ENCODE results near the gene LPP. TPM values are rescaled to one million over a fixed set of nuclear protein-coding genes. Genes with fewer than 3 reads are reported as not detected.
"Not testable (repeated sequence)": the region's sequence is repeated elsewhere in the genome, so short reads cannot be mapped to it uniquely, and the experiment has no call there.

LPP gene
- total and polyA plus RNA-seq, 2 donors from 2014 or later = 6.7 to 233 TPM

DNA sequence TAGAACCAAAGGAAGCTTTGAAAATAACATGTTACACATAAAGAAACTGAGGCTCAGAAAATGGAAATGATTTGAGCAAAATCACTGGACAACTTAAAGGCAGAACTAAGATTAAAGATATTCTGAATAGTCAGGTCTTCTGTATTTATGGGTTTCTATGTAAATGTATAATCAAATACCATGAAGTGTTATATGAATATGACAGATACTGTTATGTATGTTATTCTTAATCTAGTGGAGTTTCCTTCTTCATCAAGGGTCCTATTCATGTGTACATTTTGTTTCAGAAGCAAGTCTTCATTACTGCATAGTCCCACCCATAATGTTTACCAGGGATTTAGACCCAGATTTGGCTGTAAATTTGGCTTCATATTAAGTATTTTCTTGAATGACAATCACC lies 547.0 kb downstream of the LPP start:
- H3K9me3 ChIP-seq (ENCODE audit: control insufficient read depth in 2 of 3, insufficient read depth in 1 of 3, low read length in 3 of 3) = no peaks in the 10 kb centered on the region
- H3K27me3 ChIP-seq (ENCODE audit: control insufficient read depth, insufficient read depth, low read length) = no peaks in the 10 kb centered on the region
- no peaks in the 10 kb centered on the region for H3K4me1 ChIP-seq (ENCODE audit: control insufficient read depth in 2 of 3, insufficient read depth in 2 of 3, low read depth in 1 of 3, low read length in 3 of 3)
- no peak overlapping the region for H3K27ac ChIP-seq (ENCODE audit: low read depth in 2 of 2, low read length in 2 of 2)
- TF ChIP-seq, protein P1, sequence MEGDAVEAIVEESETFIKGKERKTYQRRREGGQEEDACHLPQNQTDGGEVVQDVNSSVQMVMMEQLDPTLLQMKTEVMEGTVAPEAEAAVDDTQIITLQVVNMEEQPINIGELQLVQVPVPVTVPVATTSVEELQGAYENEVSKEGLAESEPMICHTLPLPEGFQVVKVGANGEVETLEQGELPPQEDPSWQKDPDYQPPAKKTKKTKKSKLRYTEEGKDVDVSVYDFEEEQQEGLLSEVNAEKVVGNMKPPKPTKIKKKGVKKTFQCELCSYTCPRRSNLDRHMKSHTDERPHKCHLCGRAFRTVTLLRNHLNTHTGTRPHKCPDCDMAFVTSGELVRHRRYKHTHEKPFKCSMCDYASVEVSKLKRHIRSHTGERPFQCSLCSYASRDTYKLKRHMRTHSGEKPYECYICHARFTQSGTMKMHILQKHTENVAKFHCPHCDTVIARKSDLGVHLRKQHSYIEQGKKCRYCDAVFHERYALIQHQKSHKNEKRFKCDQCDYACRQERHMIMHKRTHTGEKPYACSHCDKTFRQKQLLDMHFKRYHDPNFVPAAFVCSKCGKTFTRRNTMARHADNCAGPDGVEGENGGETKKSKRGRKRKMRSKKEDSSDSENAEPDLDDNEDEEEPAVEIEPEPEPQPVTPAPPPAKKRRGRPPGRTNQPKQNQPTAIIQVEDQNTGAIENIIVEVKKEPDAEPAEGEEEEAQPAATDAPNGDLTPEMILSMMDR (IDR thresholded peaks at IDR 0.05; ENCODE audit: borderline replicate concordance, extremely low read depth, insufficient read depth) = no peak
- DNase-seq = no peak
- H3K4me3 ChIP-seq (ENCODE audit: low read length in 3 of 3) = no peak overlapping the region
- intact Hi-C loops (cut with DNase I) = no loop called here
- no peaks in the 10 kb centered on the region for H3K36me3 ChIP-seq (ENCODE audit: control insufficient read depth in 2 of 3, insufficient read depth in 3 of 3, low read length in 3 of 3)
- H3K9ac ChIP-seq (ENCODE audit: low read length in 3 of 3) = no peak overlapping the region
- no peak for FAIRE-seq

DNA sequence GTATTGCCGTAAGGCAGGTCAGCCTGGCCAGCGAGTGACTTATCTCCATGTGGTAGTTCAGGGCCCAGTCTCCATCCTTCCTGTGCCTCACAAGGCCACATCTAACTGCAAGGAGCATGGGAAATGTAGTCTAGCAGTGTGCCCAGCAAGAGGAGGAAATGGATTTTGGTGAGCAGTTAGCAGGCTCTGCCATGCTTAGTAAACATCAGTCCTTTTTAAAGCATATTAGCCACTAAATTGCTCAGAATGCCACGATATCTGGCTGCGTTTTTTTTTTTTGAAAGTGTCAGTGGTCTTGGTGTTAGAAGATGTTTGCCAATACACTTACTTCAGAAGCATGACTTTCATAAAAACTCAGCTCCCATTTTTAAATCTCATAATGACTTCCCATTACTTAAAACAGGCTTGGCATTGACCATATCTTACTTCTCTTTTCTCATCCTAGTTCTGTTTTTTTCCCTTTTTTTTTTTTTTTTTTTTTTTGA lies 547.6 kb downstream of the LPP start:
- Histone ChIP-seq H3K4me3 (ENCODE audit: low read length in 3 of 3) (no peak overlapping the region), H3K36me3 (ENCODE audit: control insufficient read depth in 2 of 3, insufficient read depth in 3 of 3, low read length in 3 of 3) (no peaks in the 10 kb centered on the region), H3K9me3 (ENCODE audit: control insufficient read depth in 2 of 3, insufficient read depth in 1 of 3, low read length in 3 of 3) (no peaks in the 10 kb centered on the region), H3K9ac (ENCODE audit: low read length in 3 of 3) (no peak overlapping the region), H3K27me3 (ENCODE audit: control insufficient read depth, insufficient read depth, low read length) (no peaks in the 10 kb centered on the region), H3K4me1 (ENCODE audit: control insufficient read depth in 2 of 3, insufficient read depth in 2 of 3, low read depth in 1 of 3, low read length in 3 of 3) (no peaks in the 10 kb centered on the region), H3K27ac (ENCODE audit: low read depth in 2 of 2, low read length in 2 of 2) (no peak overlapping the region)
- intact Hi-C loops (cut with DNase I) = no loop called here
- TF ChIP-seq, protein P1 (IDR thresholded peaks at IDR 0.05; ENCODE audit: borderline replicate concordance, extremely low read depth, insufficient read depth) = no peak
- DNase-seq (no peak), FAIRE-seq (no peak)

GRCh38 chr3:188702028-188702427 lies 548.1 kb downstream of the LPP start:
- H3K27ac ChIP-seq (ENCODE audit: low read depth in 2 of 2, low read length in 2 of 2); DNase-seq; H3K4me1 ChIP-seq (ENCODE audit: control insufficient read depth in 2 of 3, insufficient read depth in 2 of 3, low read depth in 1 of 3, low read length in 3 of 3); H3K4me3 ChIP-seq (ENCODE audit: low read length in 3 of 3); H3K9me3 ChIP-seq (ENCODE audit: control insufficient read depth in 2 of 3, insufficient read depth in 1 of 3, low read length in 3 of 3); intact Hi-C loops (cut with DNase I); FAIRE-seq; H3K36me3 ChIP-seq (ENCODE audit: control insufficient read depth in 2 of 3, insufficient read depth in 3 of 3, low read length in 3 of 3); H3K9ac ChIP-seq (ENCODE audit: low read length in 3 of 3); H3K27me3 ChIP-seq (ENCODE audit: control insufficient read depth, insufficient read depth, low read length): not testable (repeated sequence)

DNA sequence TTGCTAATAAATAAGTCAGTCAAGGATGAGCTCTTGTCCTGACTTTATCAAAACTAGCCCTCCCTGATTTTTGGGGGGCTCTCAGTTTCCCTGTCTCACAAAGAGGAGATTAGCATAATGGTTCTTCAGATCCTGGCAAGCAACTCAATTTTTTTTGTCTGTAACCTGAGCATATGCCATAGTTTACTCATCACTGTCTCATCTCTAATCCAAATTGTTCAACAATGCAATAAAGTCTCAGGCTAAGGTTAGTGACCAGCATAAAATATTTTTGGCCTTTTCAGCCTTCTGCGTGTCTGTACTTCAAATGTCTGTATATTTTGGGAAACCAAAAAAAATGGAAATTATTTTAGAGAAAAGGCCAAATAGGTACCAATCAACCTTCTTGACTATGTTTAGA lies 552.2 kb downstream of the LPP start:
- no peaks in the 10 kb centered on the region for H3K36me3 ChIP-seq (ENCODE audit: control insufficient read depth in 2 of 3, insufficient read depth in 3 of 3, low read length in 3 of 3)
- FAIRE-seq (no peak), DNase-seq (no peak)
- H3K27me3 ChIP-seq (ENCODE audit: control insufficient read depth, insufficient read depth, low read length) = no peaks in the 10 kb centered on the region
- H3K9ac ChIP-seq (ENCODE audit: low read length in 3 of 3) = no peak overlapping the region
- intact Hi-C loops (cut with DNase I) = no loop called here
- no peak overlapping the region for H3K27ac ChIP-seq (ENCODE audit: low read depth in 2 of 2, low read length in 2 of 2)
- no peaks in the 10 kb centered on the region for H3K4me1 ChIP-seq (ENCODE audit: control insufficient read depth in 2 of 3, insufficient read depth in 2 of 3, low read depth in 1 of 3, low read length in 3 of 3)
- TF ChIP-seq, protein P1 (IDR thresholded peaks at IDR 0.05; ENCODE audit: borderline replicate concordance, extremely low read depth, insufficient read depth) = no peak
- H3K4me3 ChIP-seq (ENCODE audit: low read length in 3 of 3) = no peak overlapping the region
- no peaks in the 10 kb centered on the region for H3K9me3 ChIP-seq (ENCODE audit: control insufficient read depth in 2 of 3, insufficient read depth in 1 of 3, low read length in 3 of 3)

Data from kidney (tissue), 14 donors.